ENCODE results near the gene CD6.

DNA sequence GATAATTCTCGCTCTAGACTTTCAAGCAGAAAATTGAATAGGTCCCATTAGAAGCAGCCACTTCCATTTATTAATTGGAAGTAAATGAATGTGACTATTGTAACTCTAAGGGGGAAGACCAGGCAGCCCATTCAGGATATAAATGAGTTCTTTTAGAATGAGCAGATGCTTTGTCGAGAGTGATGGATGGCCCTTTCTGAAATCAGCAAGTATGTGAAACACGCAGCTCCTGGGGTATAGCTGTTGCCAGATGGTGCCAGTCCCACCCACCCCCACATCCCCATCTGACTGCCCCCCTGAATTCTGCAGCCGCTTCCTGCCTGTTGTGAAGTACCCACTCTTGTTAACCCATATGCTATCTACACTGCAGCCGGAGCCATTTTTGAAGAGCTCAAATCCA lies 23.2 kb upstream of the CD6 start:
- TF ChIP-seq RNF2 (IDR thresholded peaks at IDR 0.05; ENCODE audit: borderline replicate concordance, low read depth, low read length, missing control alignments, poor library complexity, severe bottlenecking) (no peak), SP2 (IDR thresholded peaks at IDR 0.05; ENCODE audit: low read length) (no peak), RAD21 (IDR thresholded peaks at IDR 0.05 in 1 of 2, conservative IDR thresholded peaks at IDR 0.05 in 1 of 2; ENCODE audit: low read depth in 2 of 2, low read length in 2 of 2) (no peak), CEBPB (IDR thresholded peaks at IDR 0.05; ENCODE audit: low read depth, low read length) (no peak), EP300 (IDR thresholded peaks at IDR 0.05; ENCODE audit: borderline replicate concordance in 1 of 2, low read depth in 2 of 2, low read length in 2 of 2) (no peak)
- TF ChIP-seq, protein P1, sequence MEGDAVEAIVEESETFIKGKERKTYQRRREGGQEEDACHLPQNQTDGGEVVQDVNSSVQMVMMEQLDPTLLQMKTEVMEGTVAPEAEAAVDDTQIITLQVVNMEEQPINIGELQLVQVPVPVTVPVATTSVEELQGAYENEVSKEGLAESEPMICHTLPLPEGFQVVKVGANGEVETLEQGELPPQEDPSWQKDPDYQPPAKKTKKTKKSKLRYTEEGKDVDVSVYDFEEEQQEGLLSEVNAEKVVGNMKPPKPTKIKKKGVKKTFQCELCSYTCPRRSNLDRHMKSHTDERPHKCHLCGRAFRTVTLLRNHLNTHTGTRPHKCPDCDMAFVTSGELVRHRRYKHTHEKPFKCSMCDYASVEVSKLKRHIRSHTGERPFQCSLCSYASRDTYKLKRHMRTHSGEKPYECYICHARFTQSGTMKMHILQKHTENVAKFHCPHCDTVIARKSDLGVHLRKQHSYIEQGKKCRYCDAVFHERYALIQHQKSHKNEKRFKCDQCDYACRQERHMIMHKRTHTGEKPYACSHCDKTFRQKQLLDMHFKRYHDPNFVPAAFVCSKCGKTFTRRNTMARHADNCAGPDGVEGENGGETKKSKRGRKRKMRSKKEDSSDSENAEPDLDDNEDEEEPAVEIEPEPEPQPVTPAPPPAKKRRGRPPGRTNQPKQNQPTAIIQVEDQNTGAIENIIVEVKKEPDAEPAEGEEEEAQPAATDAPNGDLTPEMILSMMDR (IDR thresholded peaks at IDR 0.05; ENCODE audit: control extremely low read depth in 1 of 3, insufficient read depth in 1 of 3, low read depth in 1 of 3, low read length in 3 of 3): no peak
- TF ChIP-seq, protein P2, sequence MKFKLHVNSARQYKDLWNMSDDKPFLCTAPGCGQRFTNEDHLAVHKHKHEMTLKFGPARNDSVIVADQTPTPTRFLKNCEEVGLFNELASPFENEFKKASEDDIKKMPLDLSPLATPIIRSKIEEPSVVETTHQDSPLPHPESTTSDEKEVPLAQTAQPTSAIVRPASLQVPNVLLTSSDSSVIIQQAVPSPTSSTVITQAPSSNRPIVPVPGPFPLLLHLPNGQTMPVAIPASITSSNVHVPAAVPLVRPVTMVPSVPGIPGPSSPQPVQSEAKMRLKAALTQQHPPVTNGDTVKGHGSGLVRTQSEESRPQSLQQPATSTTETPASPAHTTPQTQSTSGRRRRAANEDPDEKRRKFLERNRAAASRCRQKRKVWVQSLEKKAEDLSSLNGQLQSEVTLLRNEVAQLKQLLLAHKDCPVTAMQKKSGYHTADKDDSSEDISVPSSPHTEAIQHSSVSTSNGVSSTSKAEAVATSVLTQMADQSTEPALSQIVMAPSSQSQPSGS (IDR thresholded peaks at IDR 0.05; ENCODE audit: low read length): no peak
- TF ChIP-seq, protein P3, sequence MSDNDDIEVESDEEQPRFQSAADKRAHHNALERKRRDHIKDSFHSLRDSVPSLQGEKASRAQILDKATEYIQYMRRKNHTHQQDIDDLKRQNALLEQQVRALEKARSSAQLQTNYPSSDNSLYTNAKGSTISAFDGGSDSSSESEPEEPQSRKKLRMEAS (IDR thresholded peaks at IDR 0.05): no peak

Data from H1 (cell line).